Endothelial cell of umbilical vein (primary cell): ENCODE data around the gene ALDH1L2. TPM values are rescaled to one million over a fixed set of nuclear protein-coding genes. Genes with fewer than 3 reads are reported as not detected.

Source experiments
- BruUV-seq: library from RNA; stranded (reverse); fragments of 400-500 nt; replicated peaks from 2 replicates; lab custom pipeline; 2021; lab: Mats Ljungman, UMichigan
- CTCF ChIA-PET: fragments of 300-600, 350-600 bp; sonication (Branson Sonifier 250); formaldehyde crosslinking; loops from one replicate; lab custom pipeline; 2021; ENCODE audit warnings: antibody characterized with exemption, inconsistent platforms; lab: Charles Lee
- POLR2A ChIA-PET: fragments of 300-600, 350-600 bp; sonication (Branson Sonifier 250); formaldehyde crosslinking; loops from one replicate; lab custom pipeline; 2021; ENCODE audit warnings: antibody characterized with exemption, inconsistent platforms; lab: Charles Lee
- DNase-seq: peaks from one replicate; pipeline ENCODE4 v3.0.0-alpha.2; 2011; ENCODE audit warnings: low read depth, low spot score
- FAIRE-seq: peaks from 2 replicates; lab custom pipeline; 2011; peaks lifted over from hg19 to GRCh38; lab: Jason Lieb, UNC
- H2AFZ ChIP-seq: 2 replicates; pipeline ENCODE4 v1.6.0; 2012; ENCODE audit warnings: low read depth, low read length, control low read depth, inconsistent platforms
- H3K27ac ChIP-seq: 2 replicates; pipeline ENCODE4 v1.5.1; 2011; ENCODE audit warnings: low read depth, mild to moderate bottlenecking, control low read depth, low read length, moderate library complexity; ENCODE audit not compliant: insufficient read depth
- H3K27me3 ChIP-seq, 2 experiments: 2 replicates each; pipeline versions ENCODE4 v1.6.0 to v1.6.1; 2011; ENCODE audit warnings: low read length in 2 of 2, mixed read lengths in 1 of 2; ENCODE audit not compliant: control insufficient read depth in 2 of 2, insufficient read depth in 2 of 2
- H3K36me3 ChIP-seq, 2 experiments: 2 replicates in 1 of 2; 3 replicates in 1 of 2; pipeline ENCODE4 v1.5.1; 2011; ENCODE audit warnings: low read length in 2 of 2, mild to moderate bottlenecking in 1 of 2, moderate library complexity in 1 of 2; ENCODE audit not compliant: control insufficient read depth in 2 of 2, insufficient read depth in 2 of 2; ENCODE audit errors: extremely low read depth in 1 of 2
- H3K4me1 ChIP-seq: 3 replicates; pipeline ENCODE4 v1.5.1; 2011; ENCODE audit warnings: mild to moderate bottlenecking, low read length; ENCODE audit not compliant: control insufficient read depth, insufficient read depth; ENCODE audit errors: extremely low read depth
- H3K4me2 ChIP-seq: 2 replicates; pipeline ENCODE4 v1.6.1; 2011; ENCODE audit warnings: low read length, control low read depth, mixed read lengths; ENCODE audit not compliant: insufficient read depth
- H3K4me3 ChIP-seq, 3 experiments: fragments of 200-600 bp in 1 of 3; sonication (generic), shearing (Covaris generic) in 1 of 3; replicated peaks in 1 of 3; 2 replicates each; pipeline ENCODE4 v1.5.1; 2011 to 2016; ENCODE audit warnings: control low read depth in 3 of 3, low read length in 3 of 3, mild to moderate bottlenecking in 2 of 3, inconsistent platforms in 1 of 3, low read depth in 1 of 3, moderate library complexity in 1 of 3; ENCODE audit not compliant: insufficient read depth in 1 of 3
- H3K79me2 ChIP-seq: 2 replicates; pipeline ENCODE4 v1.6.0; 2012; ENCODE audit warnings: low read length, inconsistent platforms; ENCODE audit not compliant: control insufficient read depth, insufficient read depth
- H3K9ac ChIP-seq: replicated peaks from 2 replicates; pipeline ENCODE3; 2011; ENCODE audit warnings: low read length, control low read depth; ENCODE audit not compliant: insufficient read depth; ENCODE audit errors: extremely low read depth
- H3K9me1 ChIP-seq: replicated peaks from 3 replicates; pipeline ENCODE4 v1.6.0; 2011; ENCODE audit warnings: mild to moderate bottlenecking, low read length; ENCODE audit not compliant: control insufficient read depth, insufficient read depth; ENCODE audit errors: extremely low read depth
- H3K9me3 ChIP-seq: replicated peaks from 2 replicates; pipeline ENCODE4 v1.5.1; 2012; ENCODE audit warnings: low read length, inconsistent platforms; ENCODE audit not compliant: control insufficient read depth, insufficient read depth
- H4K20me1 ChIP-seq: replicated peaks from 2 replicates; pipeline ENCODE3; 2011; ENCODE audit warnings: mild to moderate bottlenecking, low read length; ENCODE audit not compliant: control insufficient read depth, insufficient read depth; ENCODE audit errors: extremely low read depth
- EZH2 ChIP-seq: IDR thresholded peaks from 2 replicates; pipeline ENCODE4 v1.6.1; 2012; ENCODE audit warnings: borderline replicate concordance, low read depth, mild to moderate bottlenecking, moderate library complexity, low read length, inconsistent platforms; ENCODE audit not compliant: severe bottlenecking
- FOS ChIP-seq: IDR thresholded peaks from 2 replicates; pipeline ENCODE4 v1.6.1; 2011; ENCODE audit warnings: mild to moderate bottlenecking, low read length, moderate library complexity, borderline replicate concordance; ENCODE audit not compliant: insufficient read depth
- GATA2 ChIP-seq: IDR thresholded peaks from 2 replicates; pipeline ENCODE4 v1.7.0; 2011; ENCODE audit warnings: low read depth, mild to moderate bottlenecking, moderate library complexity, mixed read lengths, low read length; ENCODE audit not compliant: insufficient read length, insufficient read depth
- JUN ChIP-seq: IDR thresholded peaks from 2 replicates; pipeline ENCODE4 v1.6.1; 2011; ENCODE audit warnings: borderline replicate concordance, low read depth; ENCODE audit not compliant: insufficient read length, insufficient read depth
- MYC ChIP-seq: IDR thresholded peaks from one replicate; pipeline ENCODE4 v1.6.1; 2011; ENCODE audit warnings: mild to moderate bottlenecking, low read depth, low read length
- POLR2A ChIP-seq: IDR thresholded peaks from 2 replicates; pipeline ENCODE4 v1.6.1; 2012; ENCODE audit warnings: low read depth, mild to moderate bottlenecking, control low read depth, low read length
- POLR2AphosphoS5 ChIP-seq: IDR thresholded peaks from 2 replicates; pipeline ENCODE4 v1.6.1; 2012; ENCODE audit warnings: low read depth, mild to moderate bottlenecking, control low read depth, low read length, moderate library complexity; ENCODE audit not compliant: insufficient read depth
- dilution Hi-C: fragments of 300-500 bp; cut with MboI; formaldehyde crosslinking; loops from one replicate; pipeline ENCODE4 v1.15.0; 2019; ENCODE audit warnings: low sequenced_read_pairs; ENCODE audit not compliant: extremely low pct_ligation_motif_present
- intact Hi-C: fragments of 100-400 bp; cut with micrococcal nuclease; formaldehyde crosslinking; loops from one replicate; pipeline ENCODE4 v1.10.0; 2022
- polyA plus RNA-seq, 4 experiments: library from polyadenylated mRNA; depleted of rRNA in 3 of 4; stranded (reverse) in 3 of 4; unstranded in 1 of 4; fragments of >200 nt; gene quantifications; 2 replicates each; pipeline versions ENCODE4 v1.2.1 to v1.2.3, GENCODE V29; 2011 to 2012; ENCODE audit warnings: missing spikeins in 1 of 4
- total RNA-seq: library from RNA; stranded (reverse); gene quantifications from 2 replicates; pipeline ENCODE4 v1.2.3, GENCODE V29; 2021
- TF ChIP-seq, protein P1 (sequence below), 2 donors: IDR thresholded peaks; 1 replicate in 1 of 2; 2 replicates in 1 of 2; pipeline ENCODE4 v1.5.1; 2011; ENCODE audit warnings: low read length in 2 of 2, mild to moderate bottlenecking in 2 of 2, moderate library complexity in 2 of 2, control low read depth in 1 of 2, inconsistent platforms in 1 of 2, low read depth in 1 of 2; ENCODE audit not compliant: insufficient read depth in 1 of 2; ENCODE audit errors: extremely low read depth in 1 of 2
- TF ChIP-seq, protein P2 (sequence below): IDR thresholded peaks from 2 replicates; pipeline ENCODE4 v1.6.1; 2011; ENCODE audit not compliant: insufficient read depth, insufficient read length

The ALDH1L2 gene
- total and polyA plus RNA-seq, 2 donors (not counting 3 experiments of a cell fraction or from before 2014, with no cell fraction given), result 1.4 to 2.5 TPM

DNA sequence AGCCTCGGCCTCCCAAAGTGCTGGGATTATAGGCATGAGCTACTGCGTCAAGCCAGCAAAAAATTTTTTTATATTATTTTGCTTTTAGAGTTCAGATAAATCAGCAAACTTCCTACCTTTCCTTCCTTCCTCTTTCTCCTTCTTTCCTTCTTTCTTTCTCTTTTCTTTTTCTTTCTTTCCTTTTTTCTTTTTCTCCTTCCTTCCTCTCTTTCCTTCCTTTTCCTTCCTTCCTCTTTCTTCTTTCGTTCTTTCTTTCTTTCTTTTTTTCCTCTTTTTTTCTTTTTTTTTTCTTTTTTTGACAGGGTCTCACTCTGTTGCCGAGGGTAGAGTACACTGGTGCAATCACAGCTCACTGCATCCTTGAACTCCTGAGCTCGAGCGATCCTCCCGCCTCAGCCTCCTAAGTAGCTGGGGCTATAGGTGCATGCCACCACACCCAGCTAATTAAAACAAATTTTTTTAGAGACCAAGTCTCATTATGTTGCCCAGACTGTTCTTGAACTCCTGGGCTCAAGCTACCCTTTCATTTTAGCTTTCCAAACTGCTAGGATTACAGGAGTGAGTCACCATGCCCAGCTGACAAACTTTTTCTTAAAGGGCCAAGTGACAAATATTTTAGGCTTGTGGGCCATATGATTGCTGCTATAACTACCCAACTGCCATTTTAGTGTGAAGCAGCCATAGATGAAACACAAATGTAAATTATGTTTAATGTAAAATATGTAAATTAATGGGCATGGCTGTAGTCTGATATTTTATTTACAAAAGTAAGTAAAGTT is 16.1 kb upstream of the ALDH1L2 start:
- POLR2A ChIA-PET, result interaction anchor here (0.6 kb wide), 1 partner anchor 9 kb away, joined by 3 read pairs; no protein-coding TSS in a partner anchor
- peaks cover 2 to 8% of the 10 kb centered on the region in 2 experiments for H3K27me3 ChIP-seq
- peak; percentile 37 for DNase-seq
- intact Hi-C loops, result loop anchor here (2.0 kb wide), 1 partner anchor 720 kb away; no protein-coding TSS in a partner anchor
- no peak overlapping the region for H3K27ac ChIP-seq
- peaks cover 4% of the 10 kb centered on the region for H3K4me1 ChIP-seq
- no peak overlapping the region for H3K9ac ChIP-seq
- no peak overlapping the region for H3K4me2 ChIP-seq
- H3K9me1 ChIP-seq, result no peaks in the 10 kb centered on the region
- no peak for FAIRE-seq
- BruUV-seq, result no TSS peak
- no peaks in the 10 kb centered on the region for H3K79me2 ChIP-seq
- CTCF ChIA-PET, result interaction anchor here (0.6 to 2.3 kb wide), 8 partner anchors 17 to 1043 kb away, joined by 3 to 19 read pairs (median 3); no protein-coding TSS in a partner anchor
- no peaks in the 10 kb centered on the region for H4K20me1 ChIP-seq
- no peak overlapping the region for H2AFZ ChIP-seq
- TF ChIP-seq, protein P1, sequence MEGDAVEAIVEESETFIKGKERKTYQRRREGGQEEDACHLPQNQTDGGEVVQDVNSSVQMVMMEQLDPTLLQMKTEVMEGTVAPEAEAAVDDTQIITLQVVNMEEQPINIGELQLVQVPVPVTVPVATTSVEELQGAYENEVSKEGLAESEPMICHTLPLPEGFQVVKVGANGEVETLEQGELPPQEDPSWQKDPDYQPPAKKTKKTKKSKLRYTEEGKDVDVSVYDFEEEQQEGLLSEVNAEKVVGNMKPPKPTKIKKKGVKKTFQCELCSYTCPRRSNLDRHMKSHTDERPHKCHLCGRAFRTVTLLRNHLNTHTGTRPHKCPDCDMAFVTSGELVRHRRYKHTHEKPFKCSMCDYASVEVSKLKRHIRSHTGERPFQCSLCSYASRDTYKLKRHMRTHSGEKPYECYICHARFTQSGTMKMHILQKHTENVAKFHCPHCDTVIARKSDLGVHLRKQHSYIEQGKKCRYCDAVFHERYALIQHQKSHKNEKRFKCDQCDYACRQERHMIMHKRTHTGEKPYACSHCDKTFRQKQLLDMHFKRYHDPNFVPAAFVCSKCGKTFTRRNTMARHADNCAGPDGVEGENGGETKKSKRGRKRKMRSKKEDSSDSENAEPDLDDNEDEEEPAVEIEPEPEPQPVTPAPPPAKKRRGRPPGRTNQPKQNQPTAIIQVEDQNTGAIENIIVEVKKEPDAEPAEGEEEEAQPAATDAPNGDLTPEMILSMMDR (IDR thresholded peaks at IDR 0.05; ENCODE audit: extremely low read depth in 1 of 2, insufficient read depth in 1 of 2, low read depth in 1 of 2, low read length in 2 of 2), result no peak
- no peak for TF ChIP-seq GATA2
- peak; percentile 39 for TF ChIP-seq JUN
- TF ChIP-seq, protein P2, sequence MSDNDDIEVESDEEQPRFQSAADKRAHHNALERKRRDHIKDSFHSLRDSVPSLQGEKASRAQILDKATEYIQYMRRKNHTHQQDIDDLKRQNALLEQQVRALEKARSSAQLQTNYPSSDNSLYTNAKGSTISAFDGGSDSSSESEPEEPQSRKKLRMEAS, result no peak
- no peak for TF ChIP-seq MYC
- no peak for TF ChIP-seq POLR2AphosphoS5
- TF ChIP-seq FOS, result peak; percentile 69
- no peak for TF ChIP-seq POLR2A
- no peak for TF ChIP-seq EZH2
- H3K36me3 ChIP-seq, result no peaks in the 10 kb centered on the region
- H3K4me3 ChIP-seq, result no peak overlapping the region
- dilution Hi-C loops, result no loop called here
- no peaks in the 10 kb centered on the region for H3K9me3 ChIP-seq
